Activated naive CD8-positive, alpha-beta T cell treated with anti-CD3 and anti-CD28 coated beads for 36 hours (primary cell): Measurements from ENCODE around the gene MRPS7. TPM values are rescaled to one million over a fixed set of nuclear protein-coding genes. Genes with fewer than 3 reads are reported as not detected.
A peak's percentile ranks its signal among the peaks of the same experiment; 100 is the strongest.

ENCODE experiments used
- DNase-seq: peaks from one replicate; pipeline ENCODE4 v3.0.0; 2021
- H3K27ac Mint-ChIP-seq: one replicate; pipeline ENCODE4 v1.8.0; 2022; ENCODE audit warnings: mild to moderate bottlenecking, moderate library complexity, mixed read lengths
- H3K27me3 Mint-ChIP-seq: one replicate; pipeline ENCODE4 v1.8.0; 2022; ENCODE audit warnings: mild to moderate bottlenecking, mixed read lengths
- H3K36me3 Mint-ChIP-seq: one replicate; pipeline ENCODE4 v1.8.0; 2021; ENCODE audit warnings: mild to moderate bottlenecking, mixed read lengths
- H3K4me1 Mint-ChIP-seq: one replicate; pipeline ENCODE4 v1.8.0; 2021; ENCODE audit warnings: mixed read lengths
- H3K4me3 Mint-ChIP-seq: one replicate; pipeline ENCODE4 v1.8.0; 2022; ENCODE audit warnings: mild to moderate bottlenecking, moderate library complexity, mixed read lengths
- H3K9me3 Mint-ChIP-seq: one replicate; pipeline ENCODE4 v1.8.0; 2022; ENCODE audit warnings: mixed read lengths
- total RNA-seq, 2 experiments: library from RNA; stranded (reverse); gene quantifications; one replicate each; pipeline ENCODE4 v1.2.3, GENCODE V29; 2021

Gene MRPS7
- total RNA-seq, 2 experiments from 2014 or later = 93.5 to 96.9 TPM

GRCh38 chr17:75307957-75308731 lies 46.5 kb downstream of the MRPS7 start:
- Mint-ChIP-seq H3K27ac (peak overlapping the region; percentile 38), H3K4me1 (peaks cover 7% of the 10 kb centered on the region), H3K4me3 (no peak overlapping the region), H3K36me3 (no peaks in the 10 kb centered on the region), H3K9me3 (no peaks in the 10 kb centered on the region), H3K27me3 (no peaks in the 10 kb centered on the region)
- DNase-seq = no peak

- DNase-seq = no peak
These were observed 47.3 kb downstream of the MRPS7 start for GRCh38 chr17:75308732-75309629.

GRCh38 chr17:75313941-75314551 lies 52.4 kb downstream of the MRPS7 start:
- Mint-ChIP-seq H3K4me1 (peaks cover 27% of the 10 kb centered on the region), H3K4me3 (no peak overlapping the region)

More at GRCh38 chr17:75308732-75309629, 47.3 kb downstream of the MRPS7 start:
- no peak overlapping the region for H3K4me3 Mint-ChIP-seq
- H3K27me3 Mint-ChIP-seq = no peaks in the 10 kb centered on the region
- H3K36me3 Mint-ChIP-seq = no peaks in the 10 kb centered on the region
- H3K4me1 Mint-ChIP-seq = peaks cover 11% of the 10 kb centered on the region
- no peak overlapping the region for H3K27ac Mint-ChIP-seq
- H3K9me3 Mint-ChIP-seq = no peaks in the 10 kb centered on the region

GRCh38 chr17:75315541-75316243 lies 54.0 kb downstream of the MRPS7 start:
- Mint-ChIP-seq H3K27ac (peak overlapping the region; percentile 84), H3K9me3 (no peaks in the 10 kb centered on the region), H3K27me3 (no peaks in the 10 kb centered on the region), H3K36me3 (peaks cover 11% of the 10 kb centered on the region), H3K4me3 (no peak overlapping the region), H3K4me1 (peaks cover 27% of the 10 kb centered on the region)
- DNase-seq = peak; percentile 26

More at GRCh38 chr17:75313941-75314551, 52.4 kb downstream of the MRPS7 start:
- Mint-ChIP-seq H3K36me3 (peaks cover 4% of the 10 kb centered on the region), H3K27me3 (no peaks in the 10 kb centered on the region), H3K9me3 (no peaks in the 10 kb centered on the region), H3K27ac (peak overlapping the region; percentile 78)
- DNase-seq = no peak

Other genes with a start within 250 kb of the MRPS7 start
- gene MRPL58, start 249.2 kb upstream of the MRPS7 start, total RNA-seq = 10 to 100 TPM; 64.4 to 69.0 TPM
- 100 to 1,000 TPM; 185 to 189 TPM for gene ATP5PD, start 214.9 kb upstream of the MRPS7 start, total RNA-seq
- 10 to 100 TPM; 14.1 to 14.7 TPM for gene KCTD2, start 214.7 kb upstream of the MRPS7 start, total RNA-seq
- gene SLC16A5, start 173.9 kb upstream of the MRPS7 start, total RNA-seq = 1 to 10 TPM; 2.1 TPM
- gene ARMC7, start 151.9 kb upstream of the MRPS7 start, total RNA-seq = 1 to 10 TPM; 6.5 to 6.6 TPM
- 10 to 100 TPM; 71.2 to 74.8 TPM for gene NT5C, start 130.1 kb upstream of the MRPS7 start, total RNA-seq
- gene JPT1, start 107.4 kb upstream of the MRPS7 start, total RNA-seq = 100 to 1,000 TPM; 245 to 250 TPM
- gene SUMO2, start 78.9 kb upstream of the MRPS7 start, total RNA-seq = 100 to 1,000 TPM; 623 to 655 TPM
- gene NUP85, start 56.2 kb upstream of the MRPS7 start, total RNA-seq = 100 to 1,000 TPM; 134 to 137 TPM
- gene GGA3, start 273 bp upstream of the MRPS7 start, total RNA-seq = 10 to 100 TPM; 63.7 to 72.0 TPM
- 10 to 100 TPM; 35.3 to 38.1 TPM for gene MIF4GD, start 9.4 kb downstream of the MRPS7 start, total RNA-seq
- gene SLC25A19, start 27.6 kb downstream of the MRPS7 start, total RNA-seq = 100 to 1,000 TPM; 103 to 107 TPM
- 100 to 1,000 TPM; 161 to 165 TPM for gene GRB2, start 143.8 kb downstream of the MRPS7 start, total RNA-seq
- gene TMEM94, start 194.8 kb downstream of the MRPS7 start, total RNA-seq = 10 to 100 TPM; 46.6 to 55.5 TPM